HG03280 (cell line): ENCODE measurements around the gene TTPAL.

ENCODE experiments used
- ATAC-seq: cut with Tn5 transposase; IDR thresholded peaks from one replicate; pipeline ENCODE4 v1.9.1; 2021; ENCODE audit warnings: mild to moderate bottlenecking, moderate library complexity; ENCODE audit not compliant: unreplicated experiment

Gene TTPAL

DNA sequence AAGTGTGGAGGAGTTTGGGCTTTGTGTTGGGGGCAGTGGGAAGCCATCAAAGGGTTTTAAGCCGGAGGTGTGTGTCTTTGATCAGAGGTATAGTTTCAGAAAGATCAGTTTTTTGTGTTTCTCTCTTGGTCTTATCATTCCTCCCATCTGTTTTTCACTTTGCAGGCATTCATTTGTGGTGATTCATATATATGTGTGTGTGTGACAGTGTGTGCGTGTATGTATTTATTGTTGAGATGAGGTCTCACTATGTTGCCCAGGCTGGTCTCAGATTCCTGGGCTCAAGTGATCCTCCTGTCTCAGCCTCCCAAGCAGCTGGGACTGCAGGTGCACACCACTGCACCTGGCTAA, 57.3 kb downstream of the TTPAL start:
- ATAC-seq = no peak

DNA sequence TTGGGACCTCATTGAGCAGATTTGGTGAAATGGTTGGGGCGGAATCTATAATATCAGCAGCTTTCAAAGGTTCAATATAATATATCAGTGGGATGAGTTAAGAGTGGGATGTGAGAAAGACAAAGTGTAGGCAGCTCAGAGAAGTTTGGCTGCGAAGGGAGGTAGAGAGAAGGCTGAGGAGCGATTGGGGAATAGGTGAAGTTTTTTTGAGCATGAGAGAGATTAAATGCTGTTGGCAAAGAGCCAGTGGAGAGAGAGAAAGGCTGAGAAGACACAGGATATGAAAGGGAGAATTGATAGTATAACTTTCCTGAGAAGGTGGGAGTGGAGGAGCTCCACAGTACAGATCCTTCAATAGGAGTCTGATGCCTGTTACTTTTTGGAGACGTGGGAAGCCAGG, 58.3 kb downstream of the TTPAL start:
- no peak for ATAC-seq

DNA sequence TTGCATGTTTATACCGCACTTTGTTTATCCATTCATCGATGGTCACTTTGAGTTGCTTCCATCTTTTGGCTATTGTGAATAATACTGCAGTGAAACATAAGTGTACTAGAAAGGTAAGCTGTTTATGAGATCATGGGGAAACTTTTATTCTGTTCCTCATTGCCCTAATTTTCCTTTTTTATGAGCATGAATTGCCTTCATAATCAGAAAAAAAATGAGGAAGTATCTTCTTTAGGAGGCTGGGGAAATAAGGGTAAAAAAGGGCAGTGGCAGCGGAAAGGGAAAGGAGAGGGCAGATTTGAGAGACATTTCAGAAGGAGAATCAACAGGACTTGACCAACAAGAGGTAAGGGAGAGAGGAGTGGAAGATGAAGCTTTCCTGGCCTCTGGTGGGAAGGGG, 60.5 kb downstream of the TTPAL start:
- no peak for ATAC-seq

DNA sequence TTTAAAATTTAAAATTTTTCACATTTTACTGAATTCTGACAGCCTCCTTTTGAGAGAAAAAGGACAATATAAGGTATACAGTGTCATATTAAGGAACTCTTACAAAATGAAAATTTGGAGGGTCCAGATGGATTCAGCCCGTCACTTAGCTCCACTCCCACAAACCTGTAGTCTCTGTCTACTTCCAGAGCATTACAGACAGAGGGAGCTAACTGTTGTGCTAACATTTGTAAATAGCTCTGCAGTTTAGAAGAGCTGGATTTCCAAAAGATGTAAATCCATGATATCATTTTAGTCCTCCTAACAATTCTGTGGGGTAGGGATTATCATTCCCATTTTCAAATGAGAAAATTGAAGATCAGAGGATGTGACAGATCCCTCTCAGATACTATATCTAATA, 62.3 kb downstream of the TTPAL start:
- no peak for ATAC-seq

- no peak for ATAC-seq
These were observed 65.2 kb downstream of the TTPAL start for GRCh38 chr20:44540834-44541233.

DNA sequence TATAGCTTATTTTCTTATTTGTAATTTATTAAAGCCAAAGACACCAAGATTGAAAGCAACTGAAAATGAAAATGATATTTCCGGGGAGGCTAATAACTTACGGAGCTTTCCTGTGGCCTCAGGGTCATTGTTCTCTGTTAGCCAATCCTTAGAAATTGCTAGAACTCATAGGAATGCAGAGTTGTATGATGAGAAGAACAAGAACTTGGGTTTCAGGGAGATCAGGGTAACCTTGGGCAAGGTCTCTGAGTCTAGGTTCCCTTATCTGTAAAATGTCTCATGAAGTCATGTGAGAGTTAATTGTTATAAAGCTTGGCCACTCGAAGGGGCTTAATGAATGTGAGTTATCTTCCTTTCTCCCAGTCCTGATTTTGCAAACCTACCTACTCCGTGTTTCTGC, 66.3 kb downstream of the TTPAL start:
- ATAC-seq = no peak

DNA sequence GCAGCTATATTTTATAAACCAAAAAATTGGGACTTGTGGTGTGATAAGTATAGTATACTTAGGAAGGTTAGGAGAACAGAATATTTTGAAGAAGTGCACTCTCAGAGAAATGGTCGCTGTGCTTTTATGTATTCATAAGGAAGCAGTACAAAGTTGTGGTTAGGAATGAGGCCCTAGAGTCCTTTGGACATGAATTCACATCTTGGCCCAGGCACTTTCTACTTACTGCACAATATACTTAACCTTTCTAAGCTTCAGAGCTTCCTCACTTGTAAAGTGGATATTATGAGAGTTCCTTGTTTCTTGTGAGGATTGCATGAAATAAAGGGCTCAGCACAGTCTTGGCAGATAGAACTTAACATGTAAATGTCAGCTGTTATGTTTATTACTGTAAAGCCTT, 67.2 kb downstream of the TTPAL start:
- no peak for ATAC-seq

DNA sequence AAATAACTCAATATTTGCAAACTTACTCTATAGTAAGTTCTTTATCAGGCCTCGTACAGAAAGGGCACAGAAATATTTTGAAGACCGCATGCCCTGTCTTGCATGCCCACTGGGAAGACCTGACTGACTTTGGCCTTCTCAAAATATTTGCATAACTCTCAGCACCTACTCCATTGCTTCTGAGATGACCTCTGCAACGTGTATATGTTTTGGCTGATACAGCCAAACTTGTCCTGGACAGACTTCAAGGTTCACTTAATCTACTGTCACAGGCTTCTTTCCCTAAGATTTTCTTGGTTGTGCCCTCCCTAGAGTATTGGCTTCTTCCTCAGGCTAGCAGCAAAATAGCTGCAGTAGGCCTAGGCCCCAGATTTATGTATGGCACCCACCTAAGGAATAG, 67.7 kb downstream of the TTPAL start:
- no peak for ATAC-seq
